Osteocyte (in vitro differentiated cells): Measurements from ENCODE around the gene IL16. TPM values are rescaled to one million over a fixed set of nuclear protein-coding genes. Genes with fewer than 3 reads are reported as not detected.

Experiments used
- DNase-seq: peaks from one replicate; pipeline ENCODE4 v3.0.0; 2021; ENCODE audit warnings: mixed read lengths; ENCODE audit not compliant: unreplicated experiment; ENCODE audit errors: extremely low spot score
- H3K27ac Mint-ChIP-seq: one replicate; pipeline ENCODE4 v1.8.0; 2021; ENCODE audit warnings: mild to moderate bottlenecking, mixed read lengths; ENCODE audit not compliant: unreplicated experiment
- H3K27me3 Mint-ChIP-seq: one replicate; pipeline ENCODE4 v1.8.0; 2021; ENCODE audit warnings: mixed read lengths; ENCODE audit not compliant: unreplicated experiment
- H3K36me3 Mint-ChIP-seq: one replicate; pipeline ENCODE4 v1.8.0; 2021; ENCODE audit warnings: mixed read lengths; ENCODE audit not compliant: unreplicated experiment
- H3K4me1 Mint-ChIP-seq: one replicate; pipeline ENCODE4 v1.8.0; 2021; ENCODE audit warnings: mixed read lengths; ENCODE audit not compliant: unreplicated experiment
- H3K4me3 Mint-ChIP-seq: one replicate; pipeline ENCODE4 v1.8.0; 2021; ENCODE audit warnings: mild to moderate bottlenecking, moderate library complexity, mixed read lengths; ENCODE audit not compliant: unreplicated experiment
- H3K9me3 Mint-ChIP-seq: one replicate; pipeline ENCODE4 v1.8.0; 2021; ENCODE audit warnings: mixed read lengths; ENCODE audit not compliant: unreplicated experiment
- CTCF ChIP-seq: fragments of 200-600 bp; sonication (generic); IDR thresholded peaks from 2 replicates; pipeline ENCODE4 v1.5.0; 2021; ENCODE audit warnings: antibody characterized with exemption, mild to moderate bottlenecking, moderate library complexity
- total RNA-seq: library from RNA; stranded (reverse); gene quantifications from 2 replicates; pipeline ENCODE4 v1.2.1, GENCODE V29; 2021

The IL16 gene
- total RNA-seq, 1 donor from 2014 or later = not detected

- peaks cover 11% of the 10 kb centered on the region for H3K4me1 Mint-ChIP-seq
These were observed 115.2 kb downstream of the IL16 start for GRCh38 chr15:81311752-81312464.

GRCh38 chr15:81312790-81313543, 116.3 kb downstream of the IL16 start:
- DNase-seq = no peak
- Mint-ChIP-seq H3K4me3 (no peak overlapping the region), H3K36me3 (no peaks in the 10 kb centered on the region), H3K4me1 (peaks cover 11% of the 10 kb centered on the region), H3K27me3 (no peaks in the 10 kb centered on the region), H3K9me3 (no peaks in the 10 kb centered on the region), H3K27ac (peak overlapping the region; percentile 59)
- TF ChIP-seq CTCF = no peak

More at GRCh38 chr15:81311752-81312464, 115.2 kb downstream of the IL16 start:
- Mint-ChIP-seq H3K9me3 (no peaks in the 10 kb centered on the region), H3K27ac (no peak overlapping the region), H3K4me3 (no peak overlapping the region), H3K27me3 (no peaks in the 10 kb centered on the region), H3K36me3 (no peaks in the 10 kb centered on the region)
- no peak for DNase-seq
- TF ChIP-seq CTCF = no peak

GRCh38 chr15:81313686-81314085, 117.0 kb downstream of the IL16 start:
- peaks cover 11% of the 10 kb centered on the region for H3K4me1 Mint-ChIP-seq
- no peaks in the 10 kb centered on the region for H3K9me3 Mint-ChIP-seq
- DNase-seq = no peak
- no peaks in the 10 kb centered on the region for H3K27me3 Mint-ChIP-seq
- H3K36me3 Mint-ChIP-seq = no peaks in the 10 kb centered on the region
- no peak overlapping the region for H3K4me3 Mint-ChIP-seq
- no peak for TF ChIP-seq CTCF
- H3K27ac Mint-ChIP-seq = no peak overlapping the region

- H3K36me3 Mint-ChIP-seq = no peaks in the 10 kb centered on the region
- H3K9me3 Mint-ChIP-seq = no peaks in the 10 kb centered on the region
- H3K4me3 Mint-ChIP-seq = no peak overlapping the region
- no peak for TF ChIP-seq CTCF
- no peak overlapping the region for H3K27ac Mint-ChIP-seq
- no peaks in the 10 kb centered on the region for H3K27me3 Mint-ChIP-seq
- peaks cover 11% of the 10 kb centered on the region for H3K4me1 Mint-ChIP-seq
- no peak for DNase-seq
These were observed 117.7 kb downstream of the IL16 start for GRCh38 chr15:81314378-81314777.

- no peak overlapping the region for H3K4me3 Mint-ChIP-seq
- no peaks in the 10 kb centered on the region for H3K9me3 Mint-ChIP-seq
- no peaks in the 10 kb centered on the region for H3K27me3 Mint-ChIP-seq
- no peak for TF ChIP-seq CTCF
- H3K36me3 Mint-ChIP-seq = no peaks in the 10 kb centered on the region
- DNase-seq = no peak
- H3K27ac Mint-ChIP-seq = no peak overlapping the region
- H3K4me1 Mint-ChIP-seq = peaks cover 11% of the 10 kb centered on the region
These were observed 118.9 kb downstream of the IL16 start for GRCh38 chr15:81315452-81316175.
